Liver (tissue), 9 donors: ENCODE data around the gene CERT1. TPM values are rescaled to one million over a fixed set of nuclear protein-coding genes. Genes with fewer than 3 reads are reported as not detected.

Experiments used
- DNase-seq: peaks from one replicate; pipeline ENCODE4 v3.0.0-alpha.2; 2017; ENCODE audit warnings: low spot score
- H3K27ac ChIP-seq, 2 donors: one replicate each; pipeline ENCODE4 v1.7.0; 2013; ENCODE audit warnings: inconsistent platforms in 2 of 2, low read length in 2 of 2, control low read depth in 1 of 2, low read depth in 1 of 2, mild to moderate bottlenecking in 1 of 2
- H3K27me3 ChIP-seq, 4 donors: one replicate each; pipeline versions ENCODE4 v1.6.1 to v1.7.0; 2013; ENCODE audit warnings: low read length in 3 of 4, inconsistent platforms in 1 of 4, mild to moderate bottlenecking in 1 of 4, moderate library complexity in 1 of 4; ENCODE audit not compliant: control insufficient read depth in 4 of 4, insufficient read depth in 4 of 4
- H3K36me3 ChIP-seq, 4 donors: one replicate each; pipeline versions ENCODE4 v1.6.1 to v1.7.0; 2013; ENCODE audit warnings: low read length in 3 of 4, mild to moderate bottlenecking in 3 of 4, low read depth in 1 of 4, moderate library complexity in 1 of 4; ENCODE audit not compliant: control insufficient read depth in 4 of 4, insufficient read depth in 3 of 4
- H3K4me1 ChIP-seq, 4 donors: one replicate each; pipeline versions ENCODE4 v1.6.1 to v1.7.0; 2013; ENCODE audit warnings: low read length in 3 of 4, mild to moderate bottlenecking in 3 of 4, moderate library complexity in 1 of 4; ENCODE audit not compliant: control insufficient read depth in 4 of 4, insufficient read depth in 4 of 4
- H3K4me3 ChIP-seq, 3 donors: one replicate each; pipeline versions ENCODE4 v1.6.1 to v1.7.0; 2013; ENCODE audit warnings: low read length in 3 of 3, control low read depth in 1 of 3, low read depth in 1 of 3, mild to moderate bottlenecking in 1 of 3
- H3K9ac ChIP-seq, 2 donors: one replicate each; pipeline ENCODE4 v1.7.0; 2013; ENCODE audit warnings: low read length in 2 of 2, mild to moderate bottlenecking in 2 of 2, moderate library complexity in 2 of 2, control low read depth in 1 of 2, low read depth in 1 of 2
- H3K9me3 ChIP-seq, 4 donors: one replicate each; pipeline versions ENCODE4 v1.6.1 to v1.7.0; 2013; ENCODE audit warnings: low read length in 3 of 4; ENCODE audit not compliant: control insufficient read depth in 4 of 4
- CTCF ChIP-seq: fragments of 150-350 bp; IDR thresholded peaks from 2 replicates; pipeline ENCODE4 v1.5.1; 2017; ENCODE audit warnings: improper control_type of control experiment, low read depth, low read length; ENCODE audit not compliant: missing input control
- EGR1 ChIP-seq, 2 donors: IDR thresholded peaks; 2 replicates each; pipeline ENCODE4 v1.6.1; 2016 to 2018; ENCODE audit warnings: antibody characterized with exemption in 2 of 2, low read depth in 2 of 2
- FOXA1 ChIP-seq: IDR thresholded peaks from 2 replicates; pipeline ENCODE4 v1.6.1; 2016; ENCODE audit warnings: antibody characterized with exemption
- GABPA ChIP-seq, 2 donors: IDR thresholded peaks in 1 of 2; conservative IDR thresholded peaks in 1 of 2; 2 replicates each; pipeline ENCODE4 v1.6.1; 2016; ENCODE audit warnings: antibody characterized with exemption in 2 of 2, mild to moderate bottlenecking in 1 of 2, moderate library complexity in 1 of 2
- HNF4A ChIP-seq, 2 donors: conservative IDR thresholded peaks; 2 replicates each; pipeline ENCODE4 v1.6.1; 2016; ENCODE audit warnings: antibody characterized with exemption in 2 of 2, mild to moderate bottlenecking in 2 of 2
- HNF4G ChIP-seq: IDR thresholded peaks from 2 replicates; pipeline ENCODE4 v1.6.1; 2016; ENCODE audit warnings: antibody characterized with exemption
- JUND ChIP-seq, 2 donors: IDR thresholded peaks; 2 replicates each; pipeline ENCODE4 v1.6.1; 2016; ENCODE audit warnings: antibody characterized with exemption in 2 of 2
- MAX ChIP-seq: IDR thresholded peaks from 2 replicates; pipeline ENCODE4 v1.6.1; 2016; ENCODE audit warnings: antibody characterized with exemption
- NR2F2 ChIP-seq: IDR thresholded peaks from 2 replicates; pipeline ENCODE4 v1.6.1; 2016; ENCODE audit warnings: antibody characterized with exemption
- RAD21 ChIP-seq, 2 donors: IDR thresholded peaks; 2 replicates each; pipeline ENCODE4 v1.6.1; 2016; ENCODE audit warnings: antibody characterized with exemption in 2 of 2, mild to moderate bottlenecking in 2 of 2
- RXRA ChIP-seq, 2 donors: IDR thresholded peaks; 2 replicates each; pipeline ENCODE4 v1.6.1; 2017 to 2018; ENCODE audit warnings: antibody characterized with exemption in 2 of 2, mild to moderate bottlenecking in 1 of 2
- SP1 ChIP-seq: IDR thresholded peaks from 2 replicates; pipeline ENCODE4 v1.6.1; 2018; ENCODE audit warnings: antibody characterized with exemption, mild to moderate bottlenecking
- TAF1 ChIP-seq: conservative IDR thresholded peaks from 2 replicates; pipeline ENCODE4 v1.6.1; 2016; ENCODE audit warnings: antibody characterized with exemption, mild to moderate bottlenecking
- YY1 ChIP-seq: IDR thresholded peaks from 2 replicates; pipeline ENCODE4 v1.6.1; 2016; ENCODE audit warnings: antibody characterized with exemption, mild to moderate bottlenecking
- ZBTB33 ChIP-seq: IDR thresholded peaks from 2 replicates; pipeline ENCODE4 v1.6.1; 2016; ENCODE audit warnings: antibody characterized with exemption
- WGBS: extraction: QIAGEN DNeasy Blood & Tissue Kit; methylation state at CpG from one replicate; pipeline ENCODE4 v1.1.7; 2013; 5-methylcytosine and 5-hydroxymethylcytosine counted together
- polyA plus RNA-seq, 2 donors: library from polyadenylated mRNA; stranded (reverse) in 1 of 2; unstranded in 1 of 2; fragments of 200-250 nt in 1 of 2; fragments of >200 nt in 1 of 2; fragmentation: Nextera tagmentation in 1 of 2; extraction: Ambion mirVana in 1 of 2; gene quantifications; one replicate each; pipeline versions ENCODE4 v1.2.1 to v1.2.3, GENCODE V29; 2013 to 2015
- total RNA-seq, 2 donors: library from RNA; depleted of rRNA; stranded (reverse); fragments of >200 nt; gene quantifications; one replicate each; pipeline ENCODE4 v1.2.3, GENCODE V29; 2014
- TF ChIP-seq, protein P1 (sequence below): IDR thresholded peaks from 2 replicates; pipeline ENCODE4 v1.6.1; 2016; ENCODE audit warnings: antibody characterized with exemption, mild to moderate bottlenecking
- TF ChIP-seq, protein P2 (sequence below): IDR thresholded peaks from 2 replicates; pipeline ENCODE4 v1.6.1; 2016; ENCODE audit warnings: antibody characterized with exemption
- donor health status: healthy.
- donor health status: healthy.
- donor health status: healthy.
- donor health status: healthy.
- donor health status: healthy.

The CERT1 gene
- total and polyA plus RNA-seq, 4 donors: 11.4 to 25.1 (median 16.8) TPM

DNA sequence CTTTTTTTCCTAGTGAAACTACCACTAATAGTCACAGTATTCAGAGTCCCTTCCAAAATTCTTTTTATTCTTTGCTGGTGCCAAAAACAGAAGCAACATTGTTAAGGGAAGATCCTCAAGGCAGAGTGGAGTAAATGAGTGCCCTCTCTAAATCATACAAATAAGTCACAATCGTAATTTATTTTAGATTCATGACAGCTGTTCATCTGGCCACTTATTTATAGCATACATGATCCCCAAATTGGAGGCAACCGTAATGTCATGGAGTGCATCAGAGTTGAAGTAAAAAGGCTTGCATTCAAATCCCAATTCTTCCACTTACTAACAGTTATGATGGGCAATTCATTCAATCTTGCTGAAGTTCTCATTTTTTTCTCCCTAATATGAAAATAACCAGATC, 33.7 kb upstream of the CERT1 start:
- TF ChIP-seq HNF4A (conservative IDR thresholded peaks at IDR 0.05) (no peak), SP1 (no peak), TAF1 (no peak), RAD21 (IDR thresholded peaks at IDR 0.05) (no peak), JUND (IDR thresholded peaks at IDR 0.05) (no peak), RXRA (IDR thresholded peaks at IDR 0.05) (no peak), FOXA1 (no peak), GABPA (IDR thresholded peaks at IDR 0.05 in 1 of 2, conservative IDR thresholded peaks at IDR 0.05 in 1 of 2) (no peak), ZBTB33 (no peak), HNF4G (no peak), YY1 (no peak), MAX (no peak), CTCF (no peak), EGR1 (IDR thresholded peaks at IDR 0.05; ENCODE audit: low read depth in 2 of 2) (no peak)
- TF ChIP-seq, protein P1, sequence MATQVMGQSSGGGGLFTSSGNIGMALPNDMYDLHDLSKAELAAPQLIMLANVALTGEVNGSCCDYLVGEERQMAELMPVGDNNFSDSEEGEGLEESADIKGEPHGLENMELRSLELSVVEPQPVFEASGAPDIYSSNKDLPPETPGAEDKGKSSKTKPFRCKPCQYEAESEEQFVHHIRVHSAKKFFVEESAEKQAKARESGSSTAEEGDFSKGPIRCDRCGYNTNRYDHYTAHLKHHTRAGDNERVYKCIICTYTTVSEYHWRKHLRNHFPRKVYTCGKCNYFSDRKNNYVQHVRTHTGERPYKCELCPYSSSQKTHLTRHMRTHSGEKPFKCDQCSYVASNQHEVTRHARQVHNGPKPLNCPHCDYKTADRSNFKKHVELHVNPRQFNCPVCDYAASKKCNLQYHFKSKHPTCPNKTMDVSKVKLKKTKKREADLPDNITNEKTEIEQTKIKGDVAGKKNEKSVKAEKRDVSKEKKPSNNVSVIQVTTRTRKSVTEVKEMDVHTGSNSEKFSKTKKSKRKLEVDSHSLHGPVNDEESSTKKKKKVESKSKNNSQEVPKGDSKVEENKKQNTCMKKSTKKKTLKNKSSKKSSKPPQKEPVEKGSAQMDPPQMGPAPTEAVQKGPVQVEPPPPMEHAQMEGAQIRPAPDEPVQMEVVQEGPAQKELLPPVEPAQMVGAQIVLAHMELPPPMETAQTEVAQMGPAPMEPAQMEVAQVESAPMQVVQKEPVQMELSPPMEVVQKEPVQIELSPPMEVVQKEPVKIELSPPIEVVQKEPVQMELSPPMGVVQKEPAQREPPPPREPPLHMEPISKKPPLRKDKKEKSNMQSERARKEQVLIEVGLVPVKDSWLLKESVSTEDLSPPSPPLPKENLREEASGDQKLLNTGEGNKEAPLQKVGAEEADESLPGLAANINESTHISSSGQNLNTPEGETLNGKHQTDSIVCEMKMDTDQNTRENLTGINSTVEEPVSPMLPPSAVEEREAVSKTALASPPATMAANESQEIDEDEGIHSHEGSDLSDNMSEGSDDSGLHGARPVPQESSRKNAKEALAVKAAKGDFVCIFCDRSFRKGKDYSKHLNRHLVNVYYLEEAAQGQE: no peak
- WGBS: 90% methylated on average over 2 of the region's 2 CpGs
- DNase-seq: no peak
- Histone ChIP-seq H3K27ac (no peak overlapping the region), H3K9ac (no peak overlapping the region), H3K4me3 (no peak overlapping the region), H3K36me3 (peaks cover 0 to 2% (median under 1%) of the 10 kb centered on the region in 4 donors), H3K27me3 (no peaks in the 10 kb centered on the region), H3K4me1 (no peaks in the 10 kb centered on the region), H3K9me3 (no peaks in the 10 kb centered on the region)

- Histone ChIP-seq H3K27me3 (no peaks in the 10 kb centered on the region), H3K9me3 (no peaks in the 10 kb centered on the region), H3K9ac (no peak overlapping the region), H3K4me1 (peaks cover 0 to 7% (median under 1%) of the 10 kb centered on the region in 4 donors), H3K36me3 (peaks cover 0 to 4% (median 0%) of the 10 kb centered on the region in 4 donors), H3K4me3 (no peak overlapping the region), H3K27ac (no peak overlapping the region)
- WGBS: 84% methylated on average over 1 of the region's 1 CpG
- DNase-seq: no peak
- TF ChIP-seq FOXA1 (no peak), NR2F2 (no peak), RAD21 (IDR thresholded peaks at IDR 0.05) (no peak), MAX (no peak), GABPA (IDR thresholded peaks at IDR 0.05 in 1 of 2, conservative IDR thresholded peaks at IDR 0.05 in 1 of 2) (no peak), RXRA (IDR thresholded peaks at IDR 0.05) (no peak), CTCF (no peak), TAF1 (no peak), YY1 (no peak)
- TF ChIP-seq, protein P2, sequence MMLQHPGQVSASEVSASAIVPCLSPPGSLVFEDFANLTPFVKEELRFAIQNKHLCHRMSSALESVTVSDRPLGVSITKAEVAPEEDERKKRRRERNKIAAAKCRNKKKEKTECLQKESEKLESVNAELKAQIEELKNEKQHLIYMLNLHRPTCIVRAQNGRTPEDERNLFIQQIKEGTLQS: no peak
Measured at GRCh38 chr5:75538211-75538610, 26.8 kb upstream of the CERT1 start.
